Activated CD8-positive, alpha-beta T cell treated with anti-CD3 and anti-CD28 coated beads, Interleukin-2, amount 10 ng/mL, durations not matched to agents 7 days and 5 days (primary cell): Measurements from ENCODE around the gene NRDE2. TPM values are rescaled to one million over a fixed set of nuclear protein-coding genes. Genes with fewer than 3 reads are reported as not detected.

Experiments used
- ATAC-seq: fragments of 150-1000 bp; cut with Tn5 transposase; one replicate; pipeline ENCODE4 v1.10.0; 2021; ENCODE audit warnings: moderate library complexity
- CTCF ChIA-PET: fragments of 350-600 bp; sonication (Branson Sonifier 250); formaldehyde crosslinking; loops from one replicate; lab custom pipeline; 2021; ENCODE audit warnings: antibody characterized with exemption; lab: Charles Lee
- POLR2A ChIA-PET: fragments of 350-600 bp; sonication (Branson Sonifier 250); formaldehyde crosslinking; loops from one replicate; lab custom pipeline; 2021; ENCODE audit warnings: antibody characterized with exemption; lab: Charles Lee
- DNase-seq: peaks from one replicate; pipeline ENCODE4 v3.0.0-alpha.2; 2020
- H3K27ac Mint-ChIP-seq: one replicate; pipeline ENCODE4 v1.8.0; 2021; ENCODE audit warnings: mild to moderate bottlenecking, mixed read lengths
- H3K27me3 Mint-ChIP-seq: one replicate; pipeline ENCODE4 v1.8.0; 2021; ENCODE audit warnings: low read depth, mixed read lengths
- H3K36me3 Mint-ChIP-seq: one replicate; pipeline ENCODE4 v1.8.0; 2021; ENCODE audit warnings: low read depth, mixed read lengths
- H3K4me1 Mint-ChIP-seq: one replicate; pipeline ENCODE4 v1.8.0; 2021; ENCODE audit warnings: low read depth, mixed read lengths
- H3K4me3 Mint-ChIP-seq: one replicate; pipeline ENCODE4 v1.8.0; 2021; ENCODE audit warnings: mild to moderate bottlenecking, mixed read lengths
- H3K9me3 Mint-ChIP-seq: one replicate; pipeline ENCODE4 v1.8.0; 2022; ENCODE audit warnings: mixed read lengths; ENCODE audit not compliant: insufficient read depth
- total RNA-seq, 2 experiments: library from RNA; stranded (reverse); gene quantifications; one replicate each; pipeline ENCODE4 v1.2.3, GENCODE V29; 2021

NRDE2 gene
- total RNA-seq, 2 experiments from 2014 or later, result 22.1 to 23.5 TPM

DNA sequence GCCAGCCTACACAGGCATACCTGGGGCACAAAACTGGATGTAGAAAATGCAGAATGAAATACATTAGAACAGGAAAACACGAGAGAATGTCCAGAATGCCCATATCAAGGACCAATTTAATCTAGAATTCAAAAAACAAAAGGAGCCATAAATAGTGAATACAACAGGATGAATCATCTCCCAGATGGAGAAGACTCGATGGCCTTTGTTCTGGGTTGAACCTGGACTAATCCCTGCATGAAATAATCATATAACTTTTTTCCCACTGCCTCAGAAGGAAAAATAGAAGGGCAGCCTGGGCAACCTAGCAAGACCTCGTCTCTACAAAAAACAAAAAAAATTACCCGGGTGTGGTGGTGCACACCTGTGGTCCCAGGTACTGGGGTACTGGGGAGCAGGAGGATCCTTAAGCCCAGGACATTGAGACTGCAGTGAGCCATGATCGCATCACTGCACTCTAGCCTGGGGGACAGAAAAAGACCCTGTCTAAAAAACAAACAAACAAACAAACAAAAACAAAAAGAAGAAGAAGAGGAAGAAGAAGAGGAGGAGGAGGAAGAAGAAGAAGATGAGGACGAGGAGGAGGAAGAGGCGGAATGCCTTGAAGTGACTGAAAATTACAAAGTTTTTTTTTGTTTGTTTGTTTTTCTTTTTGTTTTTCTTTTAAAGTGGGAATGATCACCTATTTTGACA lies 30.3 kb upstream of the NRDE2 start:
- ChIA-PET POLR2A (no interaction called here), CTCF (no interaction called here)
- no peaks in the 10 kb centered on the region for H3K9me3 Mint-ChIP-seq
- no peak overlapping the region for H3K27ac Mint-ChIP-seq
- ATAC-seq (no peak), DNase-seq (no peak)
- no peaks in the 10 kb centered on the region for H3K4me1 Mint-ChIP-seq
- peaks cover 14% of the 10 kb centered on the region for H3K27me3 Mint-ChIP-seq
- H3K36me3 Mint-ChIP-seq, result no peaks in the 10 kb centered on the region
- no peak overlapping the region for H3K4me3 Mint-ChIP-seq

DNA sequence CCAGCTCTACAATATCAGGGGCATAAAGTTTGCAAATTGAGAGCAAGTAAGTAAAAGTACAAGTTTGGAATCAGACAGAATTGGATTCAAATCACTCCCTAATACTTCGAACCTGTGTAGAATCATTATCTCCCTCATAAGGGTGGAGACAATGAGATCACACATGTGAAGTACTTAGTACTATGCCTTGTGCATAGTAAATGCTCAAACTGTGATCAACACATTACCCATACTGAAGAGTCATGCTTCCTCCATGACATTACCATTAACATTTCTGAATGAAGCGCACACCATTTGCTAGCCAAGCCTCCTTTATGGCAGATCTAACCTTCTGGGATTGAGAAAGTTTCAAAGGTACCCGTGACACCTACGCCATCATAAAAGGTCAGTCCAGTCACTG lies 26.6 kb upstream of the NRDE2 start:
- Mint-ChIP-seq H3K4me1 (no peaks in the 10 kb centered on the region), H3K4me3 (no peak overlapping the region), H3K27me3 (peaks cover 17% of the 10 kb centered on the region), H3K27ac (no peak overlapping the region), H3K36me3 (no peaks in the 10 kb centered on the region), H3K9me3 (no peaks in the 10 kb centered on the region)
- CTCF ChIA-PET, result interaction anchor here (1.1 kb wide), 1 partner anchor 41 kb away, joined by 3 read pairs; no protein-coding TSS in a partner anchor
- no peak for ATAC-seq
- no peak for DNase-seq
- POLR2A ChIA-PET, result no interaction called here

DNA sequence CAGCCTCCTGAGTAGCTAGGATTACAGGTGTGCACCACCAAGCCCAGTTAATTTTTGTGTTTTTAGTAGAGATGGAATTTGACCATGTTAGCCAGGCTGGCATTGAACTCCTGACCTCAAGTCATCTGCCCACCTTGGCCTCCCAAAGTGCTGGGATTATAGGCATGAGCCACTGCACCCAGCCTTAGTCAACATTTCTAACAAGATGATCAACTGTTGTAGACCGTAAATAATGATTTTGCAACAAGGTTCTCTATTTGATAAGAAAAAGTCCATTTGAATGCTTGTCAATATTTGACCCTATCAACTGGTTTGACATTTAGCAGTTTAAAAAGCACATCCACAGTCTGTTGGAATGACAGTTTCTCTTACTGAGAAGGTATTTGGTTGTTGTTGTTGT lies 25.2 kb upstream of the NRDE2 start:
- H3K36me3 Mint-ChIP-seq, result no peaks in the 10 kb centered on the region
- no peak for ATAC-seq
- ChIA-PET CTCF (no interaction called here), POLR2A (no interaction called here)
- DNase-seq, result no peak
- no peak overlapping the region for H3K27ac Mint-ChIP-seq
- H3K4me3 Mint-ChIP-seq, result no peak overlapping the region
- H3K9me3 Mint-ChIP-seq, result no peaks in the 10 kb centered on the region
- H3K27me3 Mint-ChIP-seq, result peaks cover 12% of the 10 kb centered on the region
- H3K4me1 Mint-ChIP-seq, result no peaks in the 10 kb centered on the region

DNA sequence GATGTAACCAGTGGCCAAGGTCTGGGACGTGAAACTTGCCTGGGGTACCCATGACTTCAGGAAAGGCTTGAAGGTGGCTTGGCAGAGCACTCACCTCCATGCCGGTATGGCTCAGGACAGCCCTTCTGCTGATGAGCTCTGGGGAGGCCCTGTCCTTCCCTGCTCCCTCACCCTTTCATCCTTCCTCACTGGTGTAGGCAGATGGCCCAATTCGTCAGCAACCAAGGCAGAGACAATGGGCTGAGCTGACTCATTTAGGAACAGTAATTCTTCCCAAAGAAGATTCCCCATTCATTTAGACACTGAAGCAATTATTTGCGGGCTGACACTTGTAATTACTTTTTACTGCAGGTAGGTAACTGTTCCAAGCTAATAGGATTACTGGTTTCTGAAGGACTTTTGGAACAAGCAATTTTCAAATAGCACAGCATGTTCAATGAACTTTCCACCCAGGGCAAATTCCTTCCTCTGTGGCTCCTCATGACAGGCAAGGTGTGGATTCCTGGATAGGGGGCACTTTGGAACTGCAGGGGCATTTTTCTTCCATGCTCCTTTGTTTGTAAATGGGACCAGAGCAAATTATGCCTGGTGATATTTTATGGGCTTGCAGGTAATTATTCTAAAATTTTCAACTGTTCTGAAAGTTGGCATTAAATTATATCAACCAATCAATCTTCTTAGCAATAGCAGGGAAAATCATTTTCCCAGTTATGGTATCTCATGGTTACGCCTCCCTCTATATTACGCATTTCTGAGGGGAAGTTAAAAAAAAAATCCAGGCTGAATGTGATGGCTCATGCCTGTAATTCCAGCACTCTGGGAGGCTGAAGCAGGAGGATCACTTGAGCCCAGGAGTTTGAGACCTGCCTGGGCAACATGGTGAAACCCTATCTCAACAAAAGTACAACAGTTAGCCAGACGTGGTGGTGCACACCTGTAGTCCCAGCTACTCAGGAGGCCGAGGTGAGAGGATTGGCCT lies 24.1 kb upstream of the NRDE2 start:
- ChIA-PET POLR2A (no interaction called here), CTCF (interaction anchor here (0.9 kb wide), 1 partner anchor 44 kb away, joined by 3 read pairs; no protein-coding TSS in a partner anchor)
- DNase-seq (no peak), ATAC-seq (no peak)
- no peak overlapping the region for H3K4me3 Mint-ChIP-seq
- no peaks in the 10 kb centered on the region for H3K9me3 Mint-ChIP-seq
- no peaks in the 10 kb centered on the region for H3K4me1 Mint-ChIP-seq
- H3K27ac Mint-ChIP-seq, result no peak overlapping the region
- peaks cover 12% of the 10 kb centered on the region for H3K27me3 Mint-ChIP-seq
- no peaks in the 10 kb centered on the region for H3K36me3 Mint-ChIP-seq

DNA sequence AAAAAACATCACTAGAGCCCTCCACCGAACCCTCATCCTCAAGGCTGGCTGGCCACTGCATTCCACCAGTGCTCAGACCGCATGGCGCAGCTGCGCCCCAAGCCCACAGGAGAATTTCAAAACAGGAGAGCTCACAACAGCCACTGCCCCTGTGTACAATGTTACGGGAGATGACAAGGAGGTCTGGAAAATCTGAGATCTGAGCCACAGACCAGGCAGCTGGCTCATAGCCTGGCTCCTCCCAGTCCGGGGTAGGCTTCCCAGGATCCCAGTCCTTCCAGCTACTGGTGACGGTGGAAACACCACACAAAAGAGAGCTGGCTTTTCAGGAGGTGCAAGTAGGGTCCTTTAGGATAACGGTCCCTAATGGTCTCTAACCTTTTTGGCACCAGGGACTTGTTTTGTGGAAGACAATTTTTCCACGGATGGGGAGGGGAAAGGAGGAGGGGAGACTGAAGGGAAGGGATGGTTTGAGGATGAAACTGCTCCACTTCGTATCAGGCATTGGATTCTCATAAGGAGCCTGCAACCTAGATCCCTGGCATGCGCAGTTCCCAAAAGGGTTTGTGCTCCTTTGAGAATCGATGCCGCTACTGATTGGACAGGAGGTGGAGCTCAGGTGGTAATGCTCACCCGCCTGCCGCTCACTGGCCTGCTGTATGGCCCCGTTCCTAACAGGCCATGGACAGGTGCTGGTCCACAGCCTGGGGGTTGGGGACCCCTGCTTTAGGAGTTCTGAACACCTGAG lies 23.0 kb upstream of the NRDE2 start:
- Mint-ChIP-seq H3K27ac (no peak overlapping the region), H3K4me3 (no peak overlapping the region), H3K9me3 (no peaks in the 10 kb centered on the region), H3K36me3 (no peaks in the 10 kb centered on the region), H3K4me1 (no peaks in the 10 kb centered on the region), H3K27me3 (peaks cover 12% of the 10 kb centered on the region)
- ATAC-seq, result no peak
- no peak for DNase-seq
- CTCF ChIA-PET, result interaction anchor here (0.9 to 1.1 kb wide), 2 partner anchors 45 to 342 kb away, joined by 3 to 4 read pairs; no protein-coding TSS in a partner anchor
- POLR2A ChIA-PET, result no interaction called here

DNA sequence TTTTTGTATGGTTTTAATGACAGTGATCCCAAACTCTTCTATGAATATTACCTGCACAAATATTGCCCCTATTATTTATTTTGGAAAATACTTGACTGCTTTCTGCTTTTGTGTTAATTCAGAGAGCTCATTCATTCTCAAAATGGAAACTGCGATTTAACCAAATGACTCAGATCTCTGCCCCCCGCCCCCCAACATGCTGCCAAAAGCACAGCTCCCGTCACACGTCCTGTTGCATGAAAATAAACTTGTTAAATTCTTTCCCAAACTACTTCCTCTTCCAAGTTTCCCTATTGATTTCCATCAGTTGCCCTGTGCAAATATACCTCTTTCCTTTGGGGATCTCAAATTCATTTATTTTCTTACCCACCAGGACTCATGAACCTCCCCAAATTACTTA lies 18.0 kb upstream of the NRDE2 start:
- ATAC-seq (no peak), DNase-seq (no peak)
- Mint-ChIP-seq H3K9me3 (no peaks in the 10 kb centered on the region), H3K36me3 (no peaks in the 10 kb centered on the region), H3K4me3 (no peak overlapping the region), H3K27ac (no peak overlapping the region), H3K27me3 (peaks cover 3% of the 10 kb centered on the region), H3K4me1 (no peaks in the 10 kb centered on the region)
- CTCF ChIA-PET, result no interaction called here
- POLR2A ChIA-PET, result interaction anchor here (0.6 kb wide), 2 partner anchors 8 to 1753 kb away, joined by 3 read pairs; no protein-coding TSS in a partner anchor

DNA sequence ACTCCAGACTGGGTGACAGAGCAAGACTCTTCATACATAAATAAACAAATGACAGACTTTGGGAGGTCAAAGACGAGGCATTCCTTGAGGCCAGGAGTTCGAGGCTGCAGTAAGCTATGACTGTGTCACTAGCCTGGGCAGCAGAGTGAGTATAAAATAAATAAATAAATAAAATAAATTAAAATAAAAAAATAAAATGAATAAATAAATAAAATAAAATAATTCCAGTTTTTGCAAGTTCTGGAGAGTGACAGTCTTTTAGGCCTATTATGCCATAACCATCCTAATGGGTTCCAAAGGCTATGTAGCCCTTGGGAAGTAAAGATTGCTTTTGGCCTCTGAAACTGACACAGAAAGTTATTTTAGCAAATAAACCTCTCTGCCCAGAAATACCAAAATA lies 16.5 kb upstream of the NRDE2 start:
- Mint-ChIP-seq H3K36me3 (no peaks in the 10 kb centered on the region), H3K4me1 (no peaks in the 10 kb centered on the region)
- CTCF ChIA-PET, result no interaction called here

DNA sequence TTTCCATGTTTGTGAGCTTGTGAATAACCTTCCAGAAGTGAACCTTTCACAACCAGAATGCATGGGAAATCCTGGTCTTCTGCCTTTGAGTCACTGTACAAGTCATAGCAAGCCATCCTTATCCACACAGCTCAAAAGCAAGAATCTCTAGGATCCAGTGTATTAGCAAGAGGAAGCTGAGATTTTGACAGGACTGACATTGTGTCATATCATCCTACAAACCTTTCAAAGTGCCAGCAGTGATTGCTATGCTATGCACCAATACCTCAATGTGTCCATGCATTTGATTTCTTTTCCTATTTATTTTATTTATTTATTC lies 13.5 kb upstream of the NRDE2 start:
- ChIA-PET CTCF (no interaction called here), POLR2A (no interaction called here)
- Mint-ChIP-seq H3K27me3 (peaks cover 4% of the 10 kb centered on the region), H3K36me3 (no peaks in the 10 kb centered on the region), H3K4me3 (no peak overlapping the region), H3K9me3 (no peaks in the 10 kb centered on the region), H3K27ac (no peak overlapping the region), H3K4me1 (no peaks in the 10 kb centered on the region)
- ATAC-seq (no peak), DNase-seq (no peak)

More for the DNA sequence above, 16.5 kb upstream of the NRDE2 start:
- Mint-ChIP-seq H3K9me3 (no peaks in the 10 kb centered on the region), H3K4me3 (no peak overlapping the region), H3K27me3 (peaks cover 3% of the 10 kb centered on the region), H3K27ac (no peak overlapping the region)
- ATAC-seq (no peak), DNase-seq (no peak)
- POLR2A ChIA-PET, result interaction anchor here (0.6 kb wide), 1 partner anchor 371 kb away, joined by 8 read pairs; no protein-coding TSS in a partner anchor

DNA sequence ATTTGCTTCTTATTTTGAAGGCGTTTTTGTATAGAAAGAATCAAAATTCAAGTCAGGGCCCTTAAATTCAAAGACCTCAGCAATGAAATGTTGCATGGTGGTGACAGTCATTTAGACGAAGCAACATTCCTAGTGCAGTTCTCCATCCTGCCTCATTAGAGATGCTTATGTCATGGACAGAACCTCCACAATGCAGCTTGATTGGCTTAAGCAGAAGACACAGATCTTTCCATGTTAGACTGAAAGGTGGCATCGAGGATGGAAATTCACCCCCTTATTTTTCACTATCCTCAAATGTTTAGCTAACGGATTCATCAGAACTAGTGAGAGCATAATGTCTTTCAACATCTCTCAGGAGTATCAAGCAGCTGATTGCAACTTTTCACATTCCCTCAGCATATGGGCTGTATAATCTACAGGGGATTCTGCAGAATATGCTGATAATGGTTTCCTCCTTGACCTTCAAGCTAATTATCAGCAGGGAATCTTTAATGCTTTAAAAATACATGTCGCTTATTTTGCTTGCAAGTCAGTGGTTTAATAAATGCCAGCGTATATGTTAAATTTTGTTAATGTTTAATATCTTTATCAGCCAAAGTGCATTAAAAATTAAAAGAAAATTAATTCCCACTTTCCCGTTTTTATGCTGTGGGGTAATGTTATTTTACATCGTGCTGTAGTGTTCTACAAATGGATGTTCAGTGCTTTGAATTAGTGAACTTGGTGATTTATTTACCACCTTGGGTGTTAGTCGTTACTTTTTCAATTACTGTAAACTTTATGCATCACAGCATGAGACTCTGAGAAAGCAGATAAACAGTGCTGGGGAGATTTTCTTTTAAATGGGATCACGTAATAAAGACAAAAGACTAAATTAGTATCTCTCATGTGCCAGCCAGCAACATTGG lies 12.8 kb upstream of the NRDE2 start:
- H3K4me1 Mint-ChIP-seq, result no peaks in the 10 kb centered on the region
- H3K4me3 Mint-ChIP-seq, result no peak overlapping the region
- no peaks in the 10 kb centered on the region for H3K36me3 Mint-ChIP-seq
- ChIA-PET POLR2A (no interaction called here), CTCF (no interaction called here)
- ATAC-seq (no peak), DNase-seq (no peak)
- H3K27ac Mint-ChIP-seq, result no peak overlapping the region
- peaks cover 4% of the 10 kb centered on the region for H3K27me3 Mint-ChIP-seq
- H3K9me3 Mint-ChIP-seq, result no peaks in the 10 kb centered on the region

DNA sequence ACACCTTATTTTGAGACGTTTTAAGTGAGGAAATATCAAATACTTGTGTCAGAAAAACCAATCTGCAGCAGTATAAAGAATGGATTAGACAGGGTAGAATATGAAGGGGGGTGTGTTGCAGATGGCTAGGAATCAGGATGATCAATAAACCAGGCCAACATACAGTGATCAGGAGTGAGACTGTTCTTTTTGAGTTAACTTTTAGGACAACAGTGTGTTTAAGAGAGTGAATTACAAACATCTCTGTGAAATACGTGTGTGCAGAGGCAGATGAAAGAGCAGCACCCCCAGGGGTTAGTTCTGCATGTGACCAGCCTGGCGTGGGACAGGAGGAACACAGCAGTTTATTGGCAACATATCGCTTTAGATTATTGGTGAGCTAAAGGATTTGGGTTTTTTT lies 10.6 kb upstream of the NRDE2 start:
- ATAC-seq (no peak), DNase-seq (no peak)
- no peak overlapping the region for H3K4me3 Mint-ChIP-seq
- ChIA-PET POLR2A (no interaction called here), CTCF (no interaction called here)
- peaks cover 14% of the 10 kb centered on the region for H3K27me3 Mint-ChIP-seq
- no peaks in the 10 kb centered on the region for H3K36me3 Mint-ChIP-seq
- H3K9me3 Mint-ChIP-seq, result no peaks in the 10 kb centered on the region
- no peaks in the 10 kb centered on the region for H3K4me1 Mint-ChIP-seq
- H3K27ac Mint-ChIP-seq, result no peak overlapping the region

DNA sequence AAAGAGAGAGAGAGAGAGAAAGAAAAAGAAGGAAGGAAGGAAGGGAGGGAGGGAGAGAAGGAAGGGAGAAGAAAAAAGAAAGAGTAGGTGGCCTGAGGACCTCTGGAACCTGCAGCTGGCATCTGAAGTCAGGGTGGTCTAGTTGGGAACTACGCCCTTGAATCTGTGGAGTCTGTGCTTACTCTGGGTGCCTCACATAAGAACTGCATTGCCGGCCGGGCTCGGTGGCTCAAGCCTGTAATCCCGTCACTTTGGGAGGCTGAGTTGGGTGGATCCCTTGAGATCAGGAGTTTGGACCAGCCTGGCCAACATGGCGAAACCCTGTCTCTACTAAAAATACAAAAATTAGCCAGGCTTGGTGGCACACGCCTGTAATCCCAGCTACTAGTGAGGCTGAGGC lies 10.0 kb upstream of the NRDE2 start:
- POLR2A ChIA-PET, result interaction anchor here (0.6 kb wide), 1 partner anchor 8 kb away, joined by 3 read pairs; no protein-coding TSS in a partner anchor
- H3K36me3 Mint-ChIP-seq, result no peaks in the 10 kb centered on the region
- no peak overlapping the region for H3K4me3 Mint-ChIP-seq
- H3K4me1 Mint-ChIP-seq, result no peaks in the 10 kb centered on the region
- H3K27ac Mint-ChIP-seq, result no peak overlapping the region
- H3K27me3 Mint-ChIP-seq, result peaks cover 18% of the 10 kb centered on the region
- ATAC-seq (no peak), DNase-seq (no peak)
- CTCF ChIA-PET, result no interaction called here
- no peaks in the 10 kb centered on the region for H3K9me3 Mint-ChIP-seq
